ENCODE results near the gene ADAMTS16. TPM values are rescaled to one million over a fixed set of nuclear protein-coding genes. Genes with fewer than 3 reads are reported as not detected.

Gene ADAMTS16
- polyA plus RNA-seq, 1 experiment: 0.04 TPM

DNA sequence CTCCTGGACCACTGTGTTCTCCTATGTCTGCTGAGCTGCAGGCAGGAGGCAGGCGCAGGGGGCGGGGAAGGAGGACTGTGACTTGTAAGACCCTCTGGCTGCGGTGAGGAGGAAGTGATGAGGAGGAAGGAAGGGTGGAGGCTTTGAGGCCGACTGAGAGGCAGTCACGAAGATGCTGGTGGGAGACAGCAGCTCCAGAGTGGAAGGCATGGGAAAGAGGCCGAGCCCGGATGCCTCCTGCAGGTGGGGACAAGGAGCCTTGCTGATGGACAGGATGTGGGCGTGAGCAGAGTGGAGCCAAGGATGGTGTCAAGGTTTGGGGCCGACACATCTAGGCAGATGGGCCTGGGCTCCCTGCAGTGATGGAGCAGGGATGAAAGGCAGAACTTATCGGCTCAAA lies 208.0 kb downstream of the ADAMTS16 start:
- TF ChIP-seq CTCF (IDR thresholded peaks at IDR 0.05; ENCODE audit: insufficient read depth, low read depth, low read length): no peak
- Histone ChIP-seq H3K36me3 (ENCODE audit: control insufficient read depth, insufficient read depth, low read length) (no peaks in the 10 kb centered on the region), H3K4me3 (ENCODE audit: low read depth, low read length) (no peak overlapping the region), H3K27me3 (ENCODE audit: control insufficient read depth, insufficient read depth, low read length) (no peaks in the 10 kb centered on the region; the same call in 1 of the 2 replicates)
- CTCF ChIA-PET: interaction anchor here (0.6 kb wide), 1 partner anchor 34 kb away, joined by 4 read pairs; no protein-coding TSS in a partner anchor
- DNase-seq (ENCODE audit: low read depth): no peak
- POLR2A ChIA-PET: no interaction called here

DNA sequence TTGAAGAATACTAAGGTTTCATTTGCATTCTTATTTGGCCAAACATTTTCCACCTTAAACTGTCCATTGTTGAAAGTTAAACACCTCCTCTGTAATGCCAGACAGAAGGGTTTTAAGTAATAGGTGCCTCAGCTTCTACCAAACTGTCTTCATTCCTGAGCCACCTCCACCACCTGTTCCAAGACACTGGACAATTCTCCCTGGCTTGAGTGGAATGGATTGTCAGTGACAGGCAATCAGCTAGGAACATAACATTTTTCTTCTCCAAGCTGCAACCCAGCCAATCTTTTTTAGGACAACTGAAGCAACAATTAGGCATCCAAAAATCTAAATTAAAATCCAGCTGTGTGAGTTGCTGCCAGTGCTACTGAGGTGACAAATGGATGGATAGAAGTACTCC lies 208.4 kb downstream of the ADAMTS16 start:
- ChIA-PET CTCF (interaction anchor here (0.6 kb wide), 1 partner anchor 34 kb away, joined by 4 read pairs; no protein-coding TSS in a partner anchor), POLR2A (no interaction called here)
- Histone ChIP-seq H3K27me3 (ENCODE audit: control insufficient read depth, insufficient read depth, low read length) (no peaks in the 10 kb centered on the region; the same call in 1 of the 2 replicates), H3K36me3 (ENCODE audit: control insufficient read depth, insufficient read depth, low read length) (no peaks in the 10 kb centered on the region), H3K4me3 (ENCODE audit: low read depth, low read length) (no peak overlapping the region)
- TF ChIP-seq CTCF (IDR thresholded peaks at IDR 0.05; ENCODE audit: insufficient read depth, low read depth, low read length): no peak
- DNase-seq (ENCODE audit: low read depth): no peak

DNA sequence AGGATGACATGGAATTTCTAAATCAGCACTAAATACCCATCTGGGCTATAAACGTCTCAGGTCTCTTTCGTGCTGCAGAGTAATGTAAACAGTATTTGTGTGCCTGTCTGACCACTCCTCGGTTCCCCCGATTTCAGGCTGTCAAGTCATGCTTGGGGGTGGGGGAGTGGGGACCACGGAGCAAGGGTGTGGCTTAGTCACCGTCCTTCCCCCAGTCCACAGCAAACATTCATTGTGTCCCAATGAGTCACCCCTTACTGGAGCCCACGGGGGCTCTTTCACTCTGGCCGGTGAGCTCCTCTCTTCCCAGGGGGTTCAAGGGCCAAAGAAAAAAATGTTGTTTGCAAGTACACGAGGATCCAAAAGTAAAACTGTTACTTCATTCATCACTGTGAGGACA lies 210.0 kb downstream of the ADAMTS16 start:
- POLR2A ChIA-PET: no interaction called here
- no peaks in the 10 kb centered on the region for H3K36me3 ChIP-seq (ENCODE audit: control insufficient read depth, insufficient read depth, low read length)

GRCh38 chr5:5351288-5351979 lies 211.3 kb downstream of the ADAMTS16 start:
- no peak for TF ChIP-seq CTCF (IDR thresholded peaks at IDR 0.05; ENCODE audit: insufficient read depth, low read depth, low read length)
- no peaks in the 10 kb centered on the region; the same call in 1 of the 2 replicates for H3K27me3 ChIP-seq (ENCODE audit: control insufficient read depth, insufficient read depth, low read length)
- POLR2A ChIA-PET: no interaction called here
- H3K36me3 ChIP-seq (ENCODE audit: control insufficient read depth, insufficient read depth, low read length): no peaks in the 10 kb centered on the region
- CTCF ChIA-PET: interaction anchor here (0.5 to 1.5 kb wide), 4 partner anchors 9 to 211 kb away, joined by 3 to 5 read pairs (median 4); partner anchors contain the start of gene ADAMTS16
- no peak for DNase-seq (ENCODE audit: low read depth)
- H3K4me3 ChIP-seq (ENCODE audit: low read depth, low read length): no peak overlapping the region

More for the DNA sequence above, 210.0 kb downstream of the ADAMTS16 start:
- DNase-seq (ENCODE audit: low read depth): no peak
- Histone ChIP-seq H3K27me3 (ENCODE audit: control insufficient read depth, insufficient read depth, low read length) (no peaks in the 10 kb centered on the region; the same call in 1 of the 2 replicates), H3K4me3 (ENCODE audit: low read depth, low read length) (no peak overlapping the region)
- no peak for TF ChIP-seq CTCF (IDR thresholded peaks at IDR 0.05; ENCODE audit: insufficient read depth, low read depth, low read length)
- CTCF ChIA-PET: interaction anchor here (1.3 kb wide), 1 partner anchor 19 kb away, joined by 4 read pairs; no protein-coding TSS in a partner anchor

GRCh38 chr5:5352675-5353074 lies 212.5 kb downstream of the ADAMTS16 start:
- CTCF ChIA-PET: interaction anchor here (1.5 kb wide), 1 partner anchor 212 kb away, joined by 4 read pairs; the partner anchor contains the start of gene ADAMTS16

More at GRCh38 chr5:5352675-5353074, 212.5 kb downstream of the ADAMTS16 start:
- Histone ChIP-seq H3K27me3 (ENCODE audit: control insufficient read depth, insufficient read depth, low read length) (no peaks in the 10 kb centered on the region; the same call in 1 of the 2 replicates), H3K4me3 (ENCODE audit: low read depth, low read length) (no peak overlapping the region), H3K36me3 (ENCODE audit: control insufficient read depth, insufficient read depth, low read length) (no peaks in the 10 kb centered on the region)
- no peak for TF ChIP-seq CTCF (IDR thresholded peaks at IDR 0.05; ENCODE audit: insufficient read depth, low read depth, low read length)
- DNase-seq (ENCODE audit: low read depth): no peak
- POLR2A ChIA-PET: no interaction called here
